Lower leg skin (tissue), 4 donors: ENCODE measurements around the gene CDKAL1. TPM values are rescaled to one million over a fixed set of nuclear protein-coding genes. Genes with fewer than 3 reads are reported as not detected.

ENCODE experiments used
- DNase-seq, 2 donors: peaks; one replicate each; pipeline ENCODE4 v3.0.0-alpha.2; 2019; ENCODE audit warnings: low spot score in 2 of 2
- H3K4me3 ChIP-seq: fragments of 200-600 bp; sonication (generic); 2 replicates; pipeline ENCODE4 v1.5.1; 2017; ENCODE audit warnings: mild to moderate bottlenecking, low read depth; ENCODE audit not compliant: poor library complexity, severe bottlenecking
- CTCF ChIP-seq, 3 donors: fragments of 450-650 bp; IDR thresholded peaks; one replicate each; pipeline ENCODE4 v1.5.1; 2016; ENCODE audit warnings: antibody characterized with exemption in 3 of 3, mild to moderate bottlenecking in 3 of 3, moderate library complexity in 2 of 3
- POLR2A ChIP-seq, 2 donors: fragments of 450-650 bp; IDR thresholded peaks; one replicate each; pipeline ENCODE4 v1.6.1; 2016 to 2017; ENCODE audit warnings: antibody characterized with exemption in 2 of 2, mild to moderate bottlenecking in 1 of 2, moderate library complexity in 1 of 2
- WGBS, 2 donors: methylation state at CpG; one replicate each; pipeline ENCODE4 v1.1.5; 2018; 5-methylcytosine and 5-hydroxymethylcytosine counted together
- intact Hi-C: fragments of 100-400 bp; cut with DNase I; formaldehyde crosslinking; loops from one replicate; pipeline ENCODE4 v1.15.0; 2023; ENCODE audit warnings: low total_unique reads
- total RNA-seq, 4 donors: library from RNA; depleted of rRNA; stranded (reverse); fragments of >200 nt; gene quantifications; one replicate each; pipeline ENCODE4 v1.1.0, GENCODE V29; 2016

Gene CDKAL1
- total RNA-seq, 4 donors from 2014 or later: 10.3 to 18.0 (median 11.6) TPM

GRCh38 chr6:21181866-21182265, 647.6 kb downstream of the CDKAL1 start:
- no peak for DNase-seq
- H3K4me3 ChIP-seq: no peak overlapping the region
- TF ChIP-seq CTCF (IDR thresholded peaks at IDR 0.05) (no peak), POLR2A (IDR thresholded peaks at IDR 0.05) (no peak)
- WGBS, 2 donors: 98 to 100% methylated on average over 1 of the region's 1 CpG
- intact Hi-C loops: no loop called here

- DNase-seq: no peak
- no peak overlapping the region for H3K4me3 ChIP-seq
- intact Hi-C loops: no loop called here
- TF ChIP-seq CTCF (IDR thresholded peaks at IDR 0.05): no peak
- TF ChIP-seq POLR2A (IDR thresholded peaks at IDR 0.05): no peak
These were observed 648.3 kb downstream of the CDKAL1 start for GRCh38 chr6:21182589-21182988.

GRCh38 chr6:21185861-21186478, 651.7 kb downstream of the CDKAL1 start:
- no peak for TF ChIP-seq CTCF (IDR thresholded peaks at IDR 0.05)
- TF ChIP-seq POLR2A (IDR thresholded peaks at IDR 0.05): no peak
- DNase-seq: no peak
- 53 to 60% methylated on average over 4 of the region's 4 CpGs for WGBS, 2 donors
- intact Hi-C loops: no loop called here
- no peak overlapping the region for H3K4me3 ChIP-seq

GRCh38 chr6:21186479-21187055, 652.3 kb downstream of the CDKAL1 start:
- DNase-seq: no peak
- no peak for TF ChIP-seq POLR2A (IDR thresholded peaks at IDR 0.05)
- TF ChIP-seq CTCF (IDR thresholded peaks at IDR 0.05): no peak
- intact Hi-C loops: no loop called here
- WGBS, 2 donors: 45 to 46% methylated on average over 2 of the region's 2 CpGs
- no peak overlapping the region for H3K4me3 ChIP-seq

GRCh38 chr6:21187485-21187884, 653.2 kb downstream of the CDKAL1 start:
- WGBS, 2 donors: 61 to 66% methylated on average over 2 of the region's 2 CpGs
- no peak overlapping the region for H3K4me3 ChIP-seq
- intact Hi-C loops: no loop called here
- TF ChIP-seq CTCF (IDR thresholded peaks at IDR 0.05) (no peak), POLR2A (IDR thresholded peaks at IDR 0.05) (no peak)
- DNase-seq: no peak
